HPDE6-E6E7 (cell line): ENCODE results near the gene RNF212.
"Not testable (repeated sequence)": the region's sequence is repeated elsewhere in the genome, so short reads cannot be mapped to it uniquely, and the experiment has no call there.

ENCODE experiments used
- DNase-seq: peaks from one replicate; pipeline ENCODE4 v3.0.0; 2011; ENCODE audit warnings: missing footprints; ENCODE audit errors: extremely low spot score

Gene RNF212

GRCh38 chr4:1113311-1114009 is at the start of gene RNF212:
Gene RNF212, minus strand, starts transcription at chr4:1113564. Its CDS starts 100 bp downstream, at chr4:1113464.
- DNase-seq, result peak; percentile 58

GRCh38 chr4:1160351-1160750 is 47.0 kb upstream of the RNF212 start:
- DNase-seq, result no peak

- no peak for DNase-seq
These were observed 42.7 kb upstream of the RNF212 start for GRCh38 chr4:1156069-1156468.

GRCh38 chr4:1155314-1155713 is 42.0 kb upstream of the RNF212 start:
- DNase-seq, result no peak

- DNase-seq, result no peak
These were observed 41.3 kb upstream of the RNF212 start for GRCh38 chr4:1154523-1155182.

- DNase-seq, result no peak
These were observed 40.8 kb upstream of the RNF212 start for GRCh38 chr4:1154126-1154522.

GRCh38 chr4:1153567-1154090 is 40.3 kb upstream of the RNF212 start:
- no peak for DNase-seq

GRCh38 chr4:1152290-1152689 is 38.9 kb upstream of the RNF212 start:
- DNase-seq, result no peak

GRCh38 chr4:1151541-1151940 is 38.2 kb upstream of the RNF212 start:
- no peak for DNase-seq

GRCh38 chr4:1150875-1151274 is 37.5 kb upstream of the RNF212 start:
- no peak for DNase-seq

- DNase-seq, result no peak
These were observed 26.5 kb upstream of the RNF212 start for GRCh38 chr4:1139860-1140259.

GRCh38 chr4:1137850-1138249 is 24.5 kb upstream of the RNF212 start:
- DNase-seq, result no peak

GRCh38 chr4:1137063-1137776 is 23.9 kb upstream of the RNF212 start:
- DNase-seq, result no peak

GRCh38 chr4:1136048-1136447 is 22.7 kb upstream of the RNF212 start:
- no peak for DNase-seq

- DNase-seq, result no peak
These were observed 19.7 kb upstream of the RNF212 start for GRCh38 chr4:1133033-1133432.

- DNase-seq, result peak; percentile 76
These were observed 17.2 kb upstream of the RNF212 start for GRCh38 chr4:1130316-1131186.

- no peak for DNase-seq
These were observed 13.1 kb upstream of the RNF212 start for GRCh38 chr4:1126506-1126905.

GRCh38 chr4:1125466-1125865 is 12.1 kb upstream of the RNF212 start:
- not testable (repeated sequence) for DNase-seq

GRCh38 chr4:1124818-1125217 is 11.5 kb upstream of the RNF212 start:
- DNase-seq, result no peak

- DNase-seq, result no peak
These were observed 9.1 kb upstream of the RNF212 start for GRCh38 chr4:1122505-1122904.

- DNase-seq, result no peak
These were observed 3.5 kb upstream of the RNF212 start for GRCh38 chr4:1116838-1117237.
